HG03025 (cell line): Measurements from ENCODE around the gene TMEM161A.

ENCODE experiments used
- ATAC-seq: cut with Tn5 transposase; IDR thresholded peaks from one replicate; pipeline ENCODE4 v1.9.1; 2021; ENCODE audit warnings: mild to moderate bottlenecking, moderate library complexity; ENCODE audit not compliant: unreplicated experiment, low FRiP score

Gene TMEM161A

DNA sequence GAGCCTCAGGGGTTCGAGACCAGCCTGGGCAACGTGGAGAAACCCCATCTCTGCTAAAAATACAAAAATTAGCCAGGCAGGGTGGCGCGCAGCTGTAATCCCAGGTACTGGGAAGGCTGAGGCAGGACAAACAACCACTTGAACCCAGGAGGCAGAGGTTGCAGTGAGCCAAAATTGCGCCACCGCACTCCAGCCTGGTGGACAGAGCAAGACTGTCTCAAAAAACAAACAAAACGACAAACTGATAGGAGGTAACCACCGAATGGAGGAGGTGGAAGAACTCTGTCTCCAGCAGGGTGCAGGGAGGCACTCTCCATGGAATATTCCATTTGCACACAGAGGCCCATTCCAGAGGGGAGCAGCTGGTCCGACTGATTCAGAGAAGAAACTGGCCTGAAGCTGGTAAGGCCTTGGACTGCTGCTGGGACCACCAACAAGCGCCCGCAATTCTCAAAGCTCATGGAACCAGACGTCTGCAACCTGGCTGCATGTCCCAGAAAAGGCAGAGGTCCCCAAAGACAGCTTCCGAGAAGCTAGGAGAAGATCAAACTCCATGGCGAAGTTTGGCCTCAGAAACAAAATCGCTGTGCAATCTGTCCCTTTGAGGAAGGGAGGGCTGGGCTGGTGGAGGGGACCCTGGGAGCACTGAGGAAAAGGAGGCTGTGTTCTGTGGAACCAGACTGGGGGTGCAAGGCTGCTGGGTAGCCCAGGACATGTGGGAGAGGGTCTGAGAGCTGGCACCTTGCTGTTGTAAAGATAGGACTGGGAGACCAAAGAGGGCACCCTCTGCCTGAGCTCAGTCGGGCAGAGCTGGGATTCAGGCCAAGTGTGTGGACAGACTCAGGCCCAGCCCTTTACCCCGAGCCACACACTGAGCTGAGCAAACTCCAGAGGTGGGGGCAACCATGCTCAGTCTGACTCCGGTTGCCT lies 39.3 kb downstream of the TMEM161A start:
- ATAC-seq = no peak

- ATAC-seq = no peak
Measured at GRCh38 chr19:19098084-19098702, 40.1 kb downstream of the TMEM161A start.

GRCh38 chr19:19096641-19097627 lies 41.3 kb downstream of the TMEM161A start:
- no peak for ATAC-seq

GRCh38 chr19:19095691-19096090 lies 42.6 kb downstream of the TMEM161A start:
- no peak for ATAC-seq

DNA sequence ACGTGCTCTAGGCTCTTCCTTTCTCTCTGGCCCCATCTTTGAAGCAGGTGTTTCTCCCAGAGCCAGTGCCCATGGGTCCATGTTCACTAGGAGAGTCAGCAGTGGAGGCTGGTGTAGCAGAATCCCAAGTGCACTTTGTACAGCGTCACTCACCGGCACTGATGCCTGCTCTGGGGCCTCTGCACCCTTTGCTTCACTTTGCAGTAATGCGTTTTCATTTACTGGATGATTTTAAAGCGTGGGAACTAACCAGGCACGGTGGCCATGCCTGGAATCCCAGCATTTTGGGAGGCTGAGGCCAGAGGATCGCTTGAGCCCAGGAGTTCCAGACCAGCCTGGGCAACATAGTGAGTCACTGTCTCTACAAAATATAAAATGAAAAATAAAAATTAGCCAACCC lies 43.8 kb downstream of the TMEM161A start:
- ATAC-seq = no peak

DNA sequence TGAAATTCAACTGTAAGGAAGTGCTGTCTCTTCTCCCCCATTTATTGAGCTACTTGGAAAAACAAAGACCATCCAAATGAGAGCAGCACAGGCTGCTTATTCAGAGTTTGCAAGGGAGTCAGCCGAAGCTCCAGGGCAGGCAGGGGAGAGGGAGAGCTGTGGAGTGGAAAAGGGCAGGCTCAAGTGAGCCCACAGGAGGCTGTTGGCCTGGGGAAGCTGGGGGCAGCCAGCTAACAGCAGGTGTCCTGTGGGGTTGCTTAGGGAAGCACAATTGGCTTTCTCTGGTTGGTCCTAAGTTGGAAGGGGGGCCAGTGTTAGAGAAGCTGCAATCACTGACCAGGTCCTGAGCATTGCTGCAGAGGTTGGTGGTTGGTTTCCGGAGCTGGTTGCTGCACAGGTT lies 50.6 kb downstream of the TMEM161A start:
- ATAC-seq = no peak

DNA sequence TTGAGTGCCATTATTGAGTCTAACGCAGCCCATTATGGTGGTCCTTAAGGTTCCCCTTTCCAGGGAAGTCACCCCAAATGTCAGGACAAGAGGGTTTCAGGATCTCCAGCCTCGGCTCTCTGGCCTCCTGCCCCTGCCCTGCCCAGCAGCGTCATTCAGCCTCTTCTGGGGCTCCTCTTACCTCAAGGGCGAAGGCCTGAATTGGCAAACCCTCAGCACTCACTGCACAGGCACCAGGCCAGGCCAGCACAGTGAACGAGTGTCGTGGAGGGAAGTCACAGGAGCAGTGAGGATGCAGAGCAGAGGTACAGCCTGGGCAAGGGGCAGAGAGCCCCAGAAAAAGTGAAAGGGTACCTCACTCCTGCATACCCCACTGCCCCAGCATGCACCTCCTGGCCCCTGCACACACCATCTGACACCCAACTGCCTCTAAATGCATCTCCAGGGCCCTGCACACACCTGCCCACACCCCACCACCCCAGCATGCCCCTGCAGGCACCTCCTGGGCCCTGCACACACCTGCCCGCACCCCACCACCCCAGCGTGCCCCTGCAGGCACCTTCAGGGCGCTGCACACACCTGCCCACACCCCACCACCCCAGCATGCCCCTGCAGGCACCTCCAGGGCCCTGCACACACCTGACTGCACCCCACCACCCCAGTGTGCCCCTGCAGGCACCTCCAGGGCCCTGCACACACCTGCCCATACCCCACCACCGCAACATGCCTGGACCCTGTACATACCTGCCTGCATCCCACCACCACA lies 54.7 kb downstream of the TMEM161A start:
- ATAC-seq = no peak

- no peak for ATAC-seq
Measured at GRCh38 chr19:19081642-19082151, 56.6 kb downstream of the TMEM161A start.

DNA sequence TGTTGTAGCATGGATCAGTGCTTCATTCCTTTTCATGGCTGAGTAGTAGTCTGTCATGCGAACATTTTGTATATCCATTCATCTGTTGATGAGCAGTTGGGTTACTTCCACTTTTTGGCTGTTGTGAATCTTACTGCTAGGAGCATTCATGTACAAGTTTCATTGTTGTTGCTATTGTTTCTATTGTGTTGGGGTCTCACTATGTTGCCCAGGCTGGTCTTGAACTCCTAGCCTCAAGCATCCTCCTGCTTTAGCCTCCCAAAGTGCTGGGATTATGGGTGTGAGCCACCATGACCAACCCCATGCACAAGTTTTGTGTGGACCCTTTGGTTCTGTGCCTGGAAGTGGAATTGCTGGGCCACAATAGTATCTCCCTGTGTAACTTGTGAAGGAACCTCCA lies 58.7 kb downstream of the TMEM161A start:
- no peak for ATAC-seq

GRCh38 chr19:19078801-19079200 lies 59.5 kb downstream of the TMEM161A start:
- no peak for ATAC-seq

GRCh38 chr19:19077103-19077502 lies 61.2 kb downstream of the TMEM161A start:
- no peak for ATAC-seq

- ATAC-seq = no peak
Measured at GRCh38 chr19:19076476-19076875, 61.8 kb downstream of the TMEM161A start.

GRCh38 chr19:19075126-19075525 lies 63.2 kb downstream of the TMEM161A start:
- ATAC-seq = no peak

DNA sequence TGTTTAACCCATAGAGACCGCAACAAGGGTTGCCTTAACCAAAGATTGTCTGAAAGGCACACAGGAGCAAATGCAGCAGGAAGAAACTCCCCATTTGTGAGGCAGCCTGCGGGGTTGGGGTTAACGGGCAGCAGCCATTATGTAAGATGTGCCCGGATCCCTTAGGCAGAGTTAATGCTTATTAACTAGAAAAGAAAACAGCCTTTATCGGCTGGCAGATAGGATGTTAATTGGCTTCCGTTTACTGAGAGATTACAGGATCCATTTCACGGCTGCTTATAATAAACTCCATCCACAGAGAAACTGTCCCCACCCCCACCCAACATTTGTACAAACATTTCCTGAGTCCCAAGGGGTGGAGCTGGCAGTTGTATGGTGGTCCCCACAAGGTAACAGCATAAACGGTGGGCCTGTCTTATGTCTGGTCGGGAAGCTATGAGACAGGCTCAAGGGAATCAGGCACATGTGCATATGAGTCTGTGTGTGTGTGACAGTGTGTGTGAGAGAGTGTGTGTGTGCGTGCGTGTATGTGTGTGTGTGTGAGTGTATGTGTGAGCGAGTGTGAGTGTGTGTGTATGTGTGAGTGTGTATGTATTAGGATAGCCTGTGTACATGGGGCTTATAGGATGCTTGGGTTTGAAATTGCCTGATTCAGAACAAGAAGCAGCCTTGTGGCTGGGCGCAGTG lies 63.9 kb downstream of the TMEM161A start:
- no peak for ATAC-seq

GRCh38 chr19:19071897-19072296 lies 66.4 kb downstream of the TMEM161A start:
- no peak for ATAC-seq
